ENCODE data around the gene ERC2.
"Not testable (repeated sequence)": the region's sequence is repeated elsewhere in the genome, so short reads cannot be mapped to it uniquely, and the experiment has no call there.

ERC2 gene

GRCh38 chr3:56119575-56120349, 348.5 kb downstream of the ERC2 start:
- no peak for DNase-seq (ENCODE audit: low read depth)

DNA sequence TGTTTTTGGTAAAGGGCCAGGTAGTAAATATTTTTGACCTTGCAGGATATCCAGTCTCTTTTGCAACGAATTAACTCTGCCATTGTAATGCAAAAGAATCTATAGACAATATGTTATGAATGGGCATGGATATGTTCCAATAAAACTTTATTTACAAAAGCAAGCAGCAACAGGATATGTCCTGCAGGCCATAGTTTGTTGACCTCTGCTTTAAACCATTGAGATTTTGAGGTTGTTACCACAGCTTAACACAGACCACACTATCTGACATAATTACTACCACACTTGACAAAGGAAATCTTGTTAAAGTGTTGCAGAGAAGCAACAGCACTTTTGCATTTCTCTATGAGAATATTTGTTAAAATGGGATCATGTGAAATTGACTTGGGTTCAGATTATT, 349.3 kb downstream of the ERC2 start:
- no peak for DNase-seq (ENCODE audit: low read depth)

- no peak for DNase-seq (ENCODE audit: low read depth)
Observed at GRCh38 chr3:56115698-56116097, 352.6 kb downstream of the ERC2 start.

DNA sequence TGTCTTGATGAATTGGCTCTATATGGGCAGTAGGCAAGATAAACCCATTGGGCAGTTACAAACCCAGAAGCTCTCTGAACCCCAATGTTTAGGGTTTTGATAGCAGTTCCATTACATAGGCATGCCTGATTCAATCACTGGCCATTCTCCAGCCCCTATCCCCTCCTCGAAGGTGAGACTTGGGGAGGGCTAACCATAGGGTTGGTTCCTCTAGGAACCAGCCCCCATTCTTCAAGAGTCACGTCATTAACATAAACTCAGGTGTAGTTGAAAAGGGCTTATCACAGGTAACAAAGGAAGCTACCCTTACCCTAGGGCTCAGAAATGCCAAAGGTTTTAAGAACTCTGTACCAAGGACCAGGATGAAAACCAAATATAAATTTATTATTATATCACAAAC, 353.1 kb downstream of the ERC2 start:
- no peak for DNase-seq (ENCODE audit: low read depth)

GRCh38 chr3:56113908-56114307, 354.4 kb downstream of the ERC2 start:
- DNase-seq (ENCODE audit: low read depth): no peak

- no peak for DNase-seq (ENCODE audit: low read depth)
Observed at GRCh38 chr3:56113231-56113630, 355.0 kb downstream of the ERC2 start.

GRCh38 chr3:56111606-56112304, 356.5 kb downstream of the ERC2 start:
- DNase-seq (ENCODE audit: low read depth): no peak

- no peak for DNase-seq (ENCODE audit: low read depth)
Observed at GRCh38 chr3:56110886-56111285, 357.4 kb downstream of the ERC2 start.

DNA sequence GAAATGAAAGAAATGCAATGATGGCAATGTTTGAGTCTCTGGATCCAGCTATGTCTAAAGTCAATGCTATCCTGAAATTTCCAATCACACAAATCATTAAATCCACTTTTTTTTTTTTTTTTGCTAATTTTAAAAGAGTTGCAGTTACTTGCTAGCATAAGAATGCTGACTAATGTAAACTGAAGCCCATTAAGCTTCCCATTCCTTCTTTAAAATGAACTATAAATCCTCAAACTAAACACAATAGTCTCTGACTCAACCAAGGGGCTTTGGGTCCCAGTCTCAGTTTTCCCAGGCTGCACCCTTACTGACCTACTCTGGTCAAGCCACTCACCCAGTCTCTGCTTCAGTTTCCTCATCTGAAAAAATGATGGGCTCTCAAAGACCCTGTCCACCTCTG, 361.1 kb downstream of the ERC2 start:
- DNase-seq (ENCODE audit: low read depth): no peak

DNA sequence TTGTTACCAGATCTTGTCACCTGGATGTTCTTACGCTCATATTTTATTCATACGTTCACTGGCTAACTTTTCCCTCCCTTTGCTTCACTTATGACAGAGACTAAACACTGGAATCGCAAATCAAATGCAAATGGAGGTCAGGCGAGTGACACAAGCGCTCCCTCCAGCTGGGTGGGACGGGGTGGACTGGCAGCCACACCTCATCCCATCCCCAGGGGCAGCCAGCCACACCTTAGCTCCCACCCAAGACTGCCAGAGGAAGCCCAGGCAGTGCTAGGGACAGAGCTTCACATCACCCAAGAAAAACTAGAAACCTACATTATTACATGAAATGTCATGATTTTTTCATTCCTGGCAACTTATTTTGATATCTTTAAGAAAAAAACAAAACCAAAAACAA, 366.2 kb downstream of the ERC2 start:
- DNase-seq (ENCODE audit: low read depth): no peak

- no peak for DNase-seq (ENCODE audit: low read depth)
Observed at GRCh38 chr3:56101576-56101975, 366.7 kb downstream of the ERC2 start.

DNA sequence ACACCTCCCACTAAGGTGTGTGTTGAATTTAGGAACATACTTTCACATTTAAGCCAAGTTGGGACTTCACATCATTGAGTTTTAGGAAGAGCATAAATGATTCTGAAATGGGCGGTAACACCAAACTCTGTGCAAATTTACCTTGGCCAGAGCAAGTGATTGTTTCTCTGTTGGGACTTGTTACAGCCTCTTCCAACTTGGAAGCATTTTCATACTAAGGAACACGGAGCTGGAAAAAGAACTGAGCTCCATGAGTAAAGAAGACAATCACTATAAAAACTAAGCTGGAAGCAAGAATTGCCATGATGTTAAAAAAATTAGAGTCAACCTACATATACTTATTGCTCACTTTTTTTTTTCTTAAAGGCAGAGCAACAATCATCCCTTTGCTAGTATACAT, 371.3 kb downstream of the ERC2 start:
- no peak for DNase-seq (ENCODE audit: low read depth)

DNA sequence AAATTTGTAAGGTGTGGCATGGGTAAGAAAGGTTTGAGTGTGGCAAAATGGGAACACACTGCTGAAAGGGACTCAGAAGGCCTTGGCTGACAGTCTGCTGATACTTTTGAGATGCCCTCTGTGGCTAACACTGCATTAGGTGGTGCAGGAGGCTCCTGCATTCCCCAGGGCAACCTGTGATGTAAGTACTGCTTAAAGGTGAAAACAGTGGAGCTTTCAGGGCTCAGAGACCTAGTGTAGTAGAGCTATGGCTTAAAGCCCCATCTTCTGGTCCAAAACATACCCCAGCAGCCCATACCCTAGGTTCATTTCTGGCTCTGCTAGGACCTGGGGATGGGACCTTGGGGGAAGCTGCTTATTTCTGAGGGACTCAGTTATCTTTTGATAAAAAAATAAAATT, 374.1 kb downstream of the ERC2 start:
- DNase-seq (ENCODE audit: low read depth): no peak

DNA sequence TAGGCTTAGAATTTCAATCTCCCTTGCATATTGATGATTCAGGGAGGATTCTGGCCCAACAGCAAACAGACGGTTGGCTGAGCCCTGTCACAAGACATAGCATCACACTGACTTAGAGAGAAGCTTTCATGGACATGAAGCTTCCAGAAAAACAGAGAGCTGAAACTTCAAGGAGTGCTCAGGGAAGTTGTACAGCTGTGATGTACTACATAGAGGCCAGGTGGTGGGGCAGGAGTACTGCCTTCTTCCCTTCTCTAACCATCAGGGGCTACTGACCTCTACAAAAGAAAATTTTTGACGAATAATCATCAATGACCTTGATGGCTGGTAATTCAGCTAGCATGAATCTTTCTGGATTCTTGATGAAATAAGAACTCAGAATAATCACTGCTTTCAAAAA, 378.5 kb downstream of the ERC2 start:
- DNase-seq (ENCODE audit: low read depth): no peak

- DNase-seq (ENCODE audit: low read depth): no peak
Observed at GRCh38 chr3:56087451-56088053, 380.7 kb downstream of the ERC2 start.

GRCh38 chr3:56086355-56086754, 381.9 kb downstream of the ERC2 start:
- no peak for DNase-seq (ENCODE audit: low read depth)

- DNase-seq (ENCODE audit: low read depth): no peak
Observed at GRCh38 chr3:56081246-56081645, 387.0 kb downstream of the ERC2 start.

DNA sequence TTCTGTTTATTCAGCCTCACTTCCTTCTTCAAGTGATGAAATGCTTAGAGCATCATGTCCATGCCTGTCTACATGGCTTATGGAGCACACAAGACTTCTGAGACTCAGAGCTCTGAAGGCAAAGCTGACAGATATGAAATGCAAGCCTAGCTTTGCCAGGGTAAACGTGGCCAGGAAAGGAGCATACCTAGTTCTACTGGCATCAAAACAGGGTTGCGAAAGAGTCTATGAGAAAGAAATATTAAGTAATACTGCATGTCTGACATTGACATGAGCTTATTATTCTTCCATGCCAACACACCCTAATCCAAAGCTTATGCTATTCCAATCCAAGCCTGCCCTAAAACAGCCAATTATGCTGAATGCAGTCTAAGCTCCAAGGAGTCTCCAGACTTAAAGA, 391.5 kb downstream of the ERC2 start:
- no peak for DNase-seq (ENCODE audit: low read depth)

DNA sequence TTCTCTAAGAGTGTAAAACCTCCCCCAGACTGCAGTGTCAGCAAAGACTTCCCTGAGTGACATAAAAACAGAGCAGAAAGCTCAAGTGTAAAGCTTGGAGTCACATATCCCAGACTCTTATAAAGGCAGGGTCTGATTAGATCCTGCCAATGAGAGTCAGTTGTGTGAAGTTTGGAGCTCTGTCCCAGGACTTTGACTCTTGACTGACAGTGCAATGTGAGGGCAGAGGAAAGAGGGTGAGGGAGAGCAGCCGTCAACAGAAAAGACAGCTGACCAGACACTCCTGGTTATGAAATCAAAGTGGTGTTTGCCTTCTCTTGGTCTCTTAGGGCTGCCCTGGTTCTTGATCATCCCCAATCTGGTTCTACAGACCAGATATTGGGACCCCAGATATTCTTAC, 393.2 kb downstream of the ERC2 start:
- DNase-seq (ENCODE audit: low read depth): no peak

DNA sequence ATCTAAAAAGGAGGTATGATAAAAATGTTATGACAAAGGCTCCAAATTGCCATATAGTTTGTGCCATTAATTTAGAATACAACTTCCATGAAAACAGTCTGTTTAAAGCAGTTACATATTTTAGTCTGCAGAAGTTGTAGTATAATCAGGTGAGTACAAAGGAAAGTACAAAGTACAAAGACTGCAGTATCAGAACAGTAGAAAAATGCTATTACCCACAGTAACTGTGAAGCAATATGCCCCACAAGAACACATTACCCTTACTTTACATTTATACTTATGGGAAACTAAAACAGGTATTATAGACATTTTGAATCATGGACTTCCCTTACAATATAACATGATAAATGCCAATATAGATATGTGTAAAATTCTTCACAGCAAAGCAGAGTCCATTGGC, 398.5 kb downstream of the ERC2 start:
- no peak for DNase-seq (ENCODE audit: low read depth)

GRCh38 chr3:56066405-56066804, 401.9 kb downstream of the ERC2 start:
- not testable (repeated sequence) for DNase-seq (ENCODE audit: low read depth)

DNA sequence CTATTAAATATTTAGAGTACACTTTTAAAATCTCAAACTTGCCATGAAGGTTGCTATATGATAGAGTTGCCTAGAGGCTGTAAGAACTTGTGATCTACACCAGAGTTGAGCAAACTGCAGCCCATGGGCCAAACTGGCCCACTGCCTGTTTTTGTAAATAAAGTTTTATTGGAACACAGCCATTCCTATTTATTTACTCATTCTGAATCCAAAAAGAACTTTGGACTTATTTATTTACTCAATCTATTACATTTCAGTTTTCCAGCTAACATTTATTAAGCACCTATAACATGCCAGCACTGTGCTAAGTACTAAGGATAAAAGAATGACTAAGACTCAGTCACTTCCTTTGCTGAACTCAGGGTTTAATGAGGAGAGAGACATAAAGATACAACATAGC, 403.6 kb downstream of the ERC2 start:
- DNase-seq (ENCODE audit: low read depth): no peak

DNA sequence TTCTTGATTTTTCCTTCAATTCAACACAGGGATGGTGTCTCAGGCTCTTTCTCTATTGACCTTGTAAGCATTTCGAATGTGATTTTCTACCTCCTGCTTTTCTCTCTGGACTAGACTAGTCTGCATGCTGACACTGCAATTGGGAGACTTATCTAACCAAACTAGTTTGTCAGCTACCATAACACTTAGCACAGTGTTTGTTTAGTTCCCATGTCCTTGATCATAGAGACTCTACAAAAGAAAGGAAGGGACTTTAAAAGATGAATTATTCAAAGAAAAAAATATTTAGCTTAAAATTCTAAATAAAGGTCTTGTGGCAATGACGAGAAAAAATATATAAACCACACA, 407.0 kb downstream of the ERC2 start:
- no peak for DNase-seq (ENCODE audit: low read depth)

Measured in activated T-cell treated with anti-CD3 and anti-CD28 coated beads for 24 hours (primary cell).